GM23338 (cell line): ENCODE measurements around the gene FLT3. TPM values are rescaled to one million over a fixed set of nuclear protein-coding genes. Genes with fewer than 3 reads are reported as not detected.
"Not testable (repeated sequence)": the region's sequence is repeated elsewhere in the genome, so short reads cannot be mapped to it uniquely, and the experiment has no call there.

Experiments used
- ATAC-seq: fragments of 200-7000 bp; cut with Tn5 transposase; 3 replicates; pipeline ENCODE4 v1.9.1; 2020
- DNase-seq: peaks from one replicate; pipeline ENCODE4 v3.0.0-alpha.2; 2015; ENCODE audit warnings: low spot score
- H2AFZ ChIP-seq: fragments of 200-600 bp; sonication (generic); 2 replicates; pipeline ENCODE4 v1.8.0; 2016; ENCODE audit warnings: antibody characterized with exemption, mild to moderate bottlenecking, moderate library complexity
- H3F3A ChIP-seq: fragments of 200-600 bp; sonication (generic); replicated peaks from 2 replicates; pipeline ENCODE4 v1.8.0; 2017; ENCODE audit warnings: antibody characterized with exemption, mixed run types, low read depth
- H3K27ac ChIP-seq: fragments of 200-600 bp; sonication (generic); 2 replicates; pipeline ENCODE4 v1.6.1; 2016; ENCODE audit warnings: low read depth
- H3K27me3 ChIP-seq: fragments of 200-600 bp; sonication (generic); 2 replicates; pipeline ENCODE4 v1.8.0; 2016; ENCODE audit warnings: mild to moderate bottlenecking, mixed run types, moderate library complexity; ENCODE audit not compliant: insufficient read depth
- H3K36me3 ChIP-seq: fragments of 200-600 bp; sonication (generic); 2 replicates; pipeline ENCODE4 v1.8.0; 2016; ENCODE audit warnings: mild to moderate bottlenecking; ENCODE audit not compliant: insufficient read depth
- H3K4me1 ChIP-seq: fragments of 200-600 bp; sonication (generic); 2 replicates; pipeline ENCODE4 v1.8.0; 2016; ENCODE audit warnings: mild to moderate bottlenecking, moderate library complexity; ENCODE audit not compliant: insufficient read depth
- H3K4me2 ChIP-seq: fragments of 200-600 bp; sonication (generic); 2 replicates; pipeline ENCODE4 v1.7.1; 2017; ENCODE audit warnings: mixed run types
- H3K4me3 ChIP-seq: fragments of 200-600 bp; sonication (generic); 2 replicates; pipeline ENCODE4 v1.6.1; 2016; ENCODE audit warnings: mixed run types
- H3K79me2 ChIP-seq: fragments of 200-600 bp; sonication (generic); replicated peaks from 2 replicates; pipeline ENCODE4 v1.8.0; 2017; ENCODE audit warnings: mild to moderate bottlenecking; ENCODE audit not compliant: insufficient read depth
- H3K9me2 ChIP-seq: fragments of 200-600 bp; sonication (generic); 2 replicates; pipeline ENCODE4 v1.8.0; 2017; ENCODE audit not compliant: insufficient read depth
- H4K20me1 ChIP-seq: fragments of 200-600 bp; sonication (generic); replicated peaks from 2 replicates; pipeline ENCODE4 v1.8.0; 2017; ENCODE audit warnings: mild to moderate bottlenecking; ENCODE audit not compliant: insufficient read depth
- H3K27ac Mint-ChIP-seq: 2 replicates; pipeline ENCODE4 v1.8.0; 2020; ENCODE audit warnings: inconsistent platforms, mild to moderate bottlenecking, moderate library complexity, mixed read lengths
- H3K27me3 Mint-ChIP-seq: 3 replicates; pipeline ENCODE4 v1.8.0; 2022; ENCODE audit warnings: low read depth, mild to moderate bottlenecking, moderate library complexity, mixed read lengths, inconsistent platforms; ENCODE audit not compliant: insufficient read depth, poor library complexity
- H3K36me3 Mint-ChIP-seq: 3 replicates; pipeline ENCODE4 v1.8.0; 2021; ENCODE audit warnings: low read depth, mild to moderate bottlenecking, inconsistent platforms, moderate library complexity, mixed read lengths
- H3K4me1 Mint-ChIP-seq: 3 replicates; pipeline ENCODE4 v1.8.0; 2020; ENCODE audit warnings: mild to moderate bottlenecking, inconsistent platforms, mixed read lengths
- H3K4me3 Mint-ChIP-seq: 3 replicates; pipeline ENCODE4 v1.8.0; 2021; ENCODE audit warnings: moderate library complexity, mild to moderate bottlenecking, inconsistent platforms, mixed read lengths
- H3K9me3 Mint-ChIP-seq: 3 replicates; pipeline ENCODE4 v1.8.0; 2020; ENCODE audit warnings: moderate library complexity, mild to moderate bottlenecking, inconsistent platforms, mixed read lengths
- CREB1 ChIP-seq: fragments of 250-450 bp; sonication (Bioruptor Pico); IDR thresholded peaks from 2 replicates; pipeline ENCODE4 v1.5.0; 2020; ENCODE audit warnings: low read depth, mild to moderate bottlenecking, moderate library complexity
- EZH2 ChIP-seq: fragments of 200-600 bp; sonication (generic); IDR thresholded peaks from one replicate; pipeline ENCODE4 v1.8.0; 2017; ENCODE audit warnings: antibody characterized with exemption, mild to moderate bottlenecking, low read depth; ENCODE audit not compliant: unreplicated experiment
- EZH2phosphoT487 ChIP-seq: fragments of 200-600 bp; sonication (generic); IDR thresholded peaks from one replicate; pipeline ENCODE4 v1.8.1; 2018; ENCODE audit warnings: antibody characterized with exemption; ENCODE audit not compliant: unreplicated experiment
- NANOG ChIP-seq: IDR thresholded peaks from 2 replicates; pipeline ENCODE4 v1.6.1; 2016; ENCODE audit warnings: antibody characterized with exemption, borderline replicate concordance
- REST ChIP-seq: IDR thresholded peaks from one replicate; pipeline ENCODE4 v1.6.1; 2018; ENCODE audit warnings: antibody characterized with exemption; ENCODE audit not compliant: unreplicated experiment
- STAT1 ChIP-seq: IDR thresholded peaks from one replicate; pipeline ENCODE4 v1.6.1; 2016; ENCODE audit warnings: antibody characterized with exemption; ENCODE audit not compliant: unreplicated experiment
- ZNF114 ChIP-seq: fragments of 250-450 bp; sonication (Bioruptor Pico); IDR thresholded peaks from 2 replicates; pipeline ENCODE4 v1.5.0; 2020; ENCODE audit warnings: mild to moderate bottlenecking, moderate library complexity
- polyA plus RNA-seq: library from polyadenylated mRNA; unstranded; fragments of >200 nt; fragmentation: Nextera tagmentation; extraction: Ambion mirVana; gene quantifications from 2 replicates; pipeline ENCODE4 v1.2.1, GENCODE V29; 2016
- total RNA-seq: library from RNA; depleted of rRNA; stranded (reverse); fragments of >200 nt; shearing (Covaris generic); gene quantifications from 2 replicates; pipeline ENCODE4 v1.2.3, GENCODE V29; 2014
- TF ChIP-seq, protein P1 (sequence below): IDR thresholded peaks from 2 replicates; pipeline ENCODE4 v1.6.1; 2016; ENCODE audit warnings: antibody characterized with exemption
- TF ChIP-seq, protein P2 (sequence below): fragments of 250-450 bp; sonication (Bioruptor Pico); IDR thresholded peaks from 2 replicates; pipeline ENCODE4 v1.5.0; 2020; ENCODE audit warnings: mild to moderate bottlenecking, moderate library complexity

The FLT3 gene
- total and polyA plus RNA-seq, 2 experiments from 2014 or later, result 0.17 to 0.44 TPM

DNA sequence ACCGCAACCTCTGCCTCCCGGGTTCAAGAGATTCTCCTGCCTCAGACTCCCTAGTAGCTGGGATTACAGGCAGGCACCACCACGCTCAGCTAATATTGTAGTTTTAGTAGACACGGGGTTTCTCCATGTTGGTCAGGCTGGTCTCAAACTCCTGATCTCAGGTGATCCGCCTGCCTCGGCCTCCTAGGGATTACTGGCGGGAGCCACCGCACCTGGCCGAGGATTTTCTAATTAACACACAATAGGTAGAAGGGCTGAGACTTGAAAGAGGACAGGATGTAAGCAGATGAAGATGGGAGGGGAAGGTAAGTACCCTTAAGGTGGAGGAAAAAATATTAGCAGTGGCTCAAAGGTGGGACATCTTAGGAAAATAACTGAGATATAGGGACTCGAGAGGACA is 41.2 kb upstream of the FLT3 start:
- peaks cover 13% of the 10 kb centered on the region; the same call in 1 of the 2 replicates for H3F3A ChIP-seq
- peaks cover 14% of the 10 kb centered on the region for H3K36me3 Mint-ChIP-seq

GRCh38 chr13:28140433-28141125 is 40.2 kb upstream of the FLT3 start:
- Mint-ChIP-seq H3K27me3 (peaks cover 10% of the 10 kb centered on the region), H3K27ac (peak overlapping the region; percentile 86), H3K36me3 (peaks cover 11% of the 10 kb centered on the region), H3K9me3 (no peaks in the 10 kb centered on the region), H3K4me3 (peak overlapping the region; percentile 87), H3K4me1 (peaks cover 39% of the 10 kb centered on the region)
- Histone ChIP-seq H3F3A (peaks cover 13% of the 10 kb centered on the region; the same call in 1 of the 2 replicates), H4K20me1 (0 out of 2 replicates have a peak, but pooled peaks cover 5% of the 10 kb centered on the region), H3K27ac (peak overlapping the region; percentile 81), H3K79me2 (peaks cover 75% of the 10 kb centered on the region), H3K4me2 (peak overlapping the region; percentile 95), H3K36me3 (no peaks in the 10 kb centered on the region), H3K9me2 (no peaks in the 10 kb centered on the region), H3K4me3 (peak overlapping the region; percentile 90), H2AFZ (no peak overlapping the region), H3K4me1 (peaks cover 24% of the 10 kb centered on the region), H3K27me3 (no peaks in the 10 kb centered on the region)
- ATAC-seq, result peak; percentile 11; the same call in 2 of the 3 replicates
- TF ChIP-seq STAT1 (no peak), ZNF114 (CRISPR knock-in tag) (no peak), EZH2phosphoT487 (no peak), CREB1 (CRISPR knock-in tag) (no peak), NANOG (no peak), EZH2 (no peak), REST (no peak)
- TF ChIP-seq, protein P1, sequence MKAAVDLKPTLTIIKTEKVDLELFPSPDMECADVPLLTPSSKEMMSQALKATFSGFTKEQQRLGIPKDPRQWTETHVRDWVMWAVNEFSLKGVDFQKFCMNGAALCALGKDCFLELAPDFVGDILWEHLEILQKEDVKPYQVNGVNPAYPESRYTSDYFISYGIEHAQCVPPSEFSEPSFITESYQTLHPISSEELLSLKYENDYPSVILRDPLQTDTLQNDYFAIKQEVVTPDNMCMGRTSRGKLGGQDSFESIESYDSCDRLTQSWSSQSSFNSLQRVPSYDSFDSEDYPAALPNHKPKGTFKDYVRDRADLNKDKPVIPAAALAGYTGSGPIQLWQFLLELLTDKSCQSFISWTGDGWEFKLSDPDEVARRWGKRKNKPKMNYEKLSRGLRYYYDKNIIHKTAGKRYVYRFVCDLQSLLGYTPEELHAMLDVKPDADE, result no peak
- TF ChIP-seq, protein P2, sequence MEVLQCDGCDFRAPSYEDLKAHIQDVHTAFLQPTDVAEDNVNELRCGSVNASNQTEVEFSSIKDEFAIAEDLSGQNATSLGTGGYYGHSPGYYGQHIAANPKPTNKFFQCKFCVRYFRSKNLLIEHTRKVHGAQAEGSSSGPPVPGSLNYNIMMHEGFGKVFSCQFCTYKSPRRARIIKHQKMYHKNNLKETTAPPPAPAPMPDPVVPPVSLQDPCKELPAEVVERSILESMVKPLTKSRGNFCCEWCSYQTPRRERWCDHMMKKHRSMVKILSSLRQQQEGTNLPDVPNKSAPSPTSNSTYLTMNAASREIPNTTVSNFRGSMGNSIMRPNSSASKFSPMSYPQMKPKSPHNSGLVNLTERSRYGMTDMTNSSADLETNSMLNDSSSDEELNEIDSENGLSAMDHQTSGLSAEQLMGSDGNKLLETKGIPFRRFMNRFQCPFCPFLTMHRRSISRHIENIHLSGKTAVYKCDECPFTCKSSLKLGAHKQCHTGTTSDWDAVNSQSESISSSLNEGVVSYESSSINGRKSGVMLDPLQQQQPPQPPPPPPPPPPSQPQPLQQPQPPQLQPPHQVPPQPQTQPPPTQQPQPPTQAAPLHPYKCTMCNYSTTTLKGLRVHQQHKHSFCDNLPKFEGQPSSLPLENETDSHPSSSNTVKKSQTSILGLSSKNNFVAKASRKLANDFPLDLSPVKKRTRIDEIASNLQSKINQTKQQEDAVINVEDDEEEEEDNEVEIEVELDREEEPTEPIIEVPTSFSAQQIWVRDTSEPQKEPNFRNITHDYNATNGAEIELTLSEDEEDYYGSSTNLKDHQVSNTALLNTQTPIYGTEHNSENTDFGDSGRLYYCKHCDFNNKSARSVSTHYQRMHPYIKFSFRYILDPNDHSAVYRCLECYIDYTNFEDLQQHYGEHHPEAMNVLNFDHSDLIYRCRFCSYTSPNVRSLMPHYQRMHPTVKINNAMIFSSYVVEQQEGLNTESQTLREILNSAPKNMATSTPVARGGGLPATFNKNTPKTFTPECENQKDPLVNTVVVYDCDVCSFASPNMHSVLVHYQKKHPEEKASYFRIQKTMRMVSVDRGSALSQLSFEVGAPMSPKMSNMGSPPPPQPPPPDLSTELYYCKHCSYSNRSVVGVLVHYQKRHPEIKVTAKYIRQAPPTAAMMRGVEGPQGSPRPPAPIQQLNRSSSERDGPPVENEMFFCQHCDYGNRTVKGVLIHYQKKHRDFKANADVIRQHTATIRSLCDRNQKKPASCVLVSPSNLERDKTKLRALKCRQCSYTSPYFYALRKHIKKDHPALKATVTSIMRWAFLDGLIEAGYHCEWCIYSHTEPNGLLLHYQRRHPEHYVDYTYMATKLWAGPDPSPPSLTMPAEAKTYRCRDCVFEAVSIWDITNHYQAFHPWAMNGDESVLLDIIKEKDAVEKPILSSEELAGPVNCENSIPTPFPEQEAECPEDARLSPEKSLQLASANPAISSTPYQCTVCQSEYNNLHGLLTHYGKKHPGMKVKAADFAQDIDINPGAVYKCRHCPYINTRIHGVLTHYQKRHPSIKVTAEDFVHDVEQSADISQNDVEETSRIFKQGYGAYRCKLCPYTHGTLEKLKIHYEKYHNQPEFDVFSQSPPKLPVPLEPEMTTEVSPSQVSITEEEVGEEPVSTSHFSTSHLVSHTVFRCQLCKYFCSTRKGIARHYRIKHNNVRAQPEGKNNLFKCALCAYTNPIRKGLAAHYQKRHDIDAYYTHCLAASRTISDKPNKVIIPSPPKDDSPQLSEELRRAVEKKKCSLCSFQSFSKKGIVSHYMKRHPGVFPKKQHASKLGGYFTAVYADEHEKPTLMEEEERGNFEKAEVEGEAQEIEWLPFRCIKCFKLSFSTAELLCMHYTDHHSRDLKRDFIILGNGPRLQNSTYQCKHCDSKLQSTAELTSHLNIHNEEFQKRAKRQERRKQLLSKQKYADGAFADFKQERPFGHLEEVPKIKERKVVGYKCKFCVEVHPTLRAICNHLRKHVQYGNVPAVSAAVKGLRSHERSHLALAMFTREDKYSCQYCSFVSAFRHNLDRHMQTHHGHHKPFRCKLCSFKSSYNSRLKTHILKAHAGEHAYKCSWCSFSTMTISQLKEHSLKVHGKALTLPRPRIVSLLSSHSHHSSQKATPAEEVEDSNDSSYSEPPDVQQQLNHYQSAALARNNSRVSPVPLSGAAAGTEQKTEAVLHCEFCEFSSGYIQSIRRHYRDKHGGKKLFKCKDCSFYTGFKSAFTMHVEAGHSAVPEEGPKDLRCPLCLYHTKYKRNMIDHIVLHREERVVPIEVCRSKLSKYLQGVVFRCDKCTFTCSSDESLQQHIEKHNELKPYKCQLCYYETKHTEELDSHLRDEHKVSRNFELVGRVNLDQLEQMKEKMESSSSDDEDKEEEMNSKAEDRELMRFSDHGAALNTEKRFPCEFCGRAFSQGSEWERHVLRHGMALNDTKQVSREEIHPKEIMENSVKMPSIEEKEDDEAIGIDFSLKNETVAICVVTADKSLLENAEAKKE, result no peak
- DNase-seq, result peak; percentile 52

More for the DNA sequence above, 41.2 kb upstream of the FLT3 start:
- Histone ChIP-seq H3K4me2 (peak overlapping the region; percentile 95), H3K4me3 (peak overlapping the region; percentile 33), H3K79me2 (peaks cover 81% of the 10 kb centered on the region), H3K4me1 (peaks cover 24% of the 10 kb centered on the region), H4K20me1 (peaks cover 12% of the 10 kb centered on the region; the same call in 1 of the 2 replicates), H3K27ac (0 out of 2 replicates have a peak overlapping the region, but pooled peaks have one; percentile 81)
- ATAC-seq (peak; percentile 19), DNase-seq (peak; percentile 78)
- H3K36me3 ChIP-seq, H2AFZ ChIP-seq, H3K9me2 ChIP-seq, H3K27me3 ChIP-seq, H3K9me3 Mint-ChIP-seq, H3K27me3 Mint-ChIP-seq: not testable (repeated sequence)
- H3K27ac Mint-ChIP-seq, result peak overlapping the region; percentile 93
- peak overlapping the region; percentile 62 for H3K4me3 Mint-ChIP-seq
- H3K4me1 Mint-ChIP-seq, result peaks cover 39% of the 10 kb centered on the region
